A172 (cell line): ENCODE measurements around the gene MAP4K2. TPM values are rescaled to one million over a fixed set of nuclear protein-coding genes. Genes with fewer than 3 reads are reported as not detected.

Source experiments
- DNase-seq: peaks from one replicate; pipeline ENCODE4 v3.0.0-alpha.2; 2015; ENCODE audit warnings: low spot score
- total RNA-seq: library from RNA; depleted of rRNA; stranded (reverse); fragments of >200 nt; shearing (Covaris generic); gene quantifications from 2 replicates; pipeline ENCODE4 v1.2.3, GENCODE V29; 2014

Gene MAP4K2
- total RNA-seq, 1 experiment from 2014 or later = 40.5 TPM

GRCh38 chr11:64767344-64768299 is 35.4 kb downstream of the MAP4K2 start:
- peak; percentile 54 for DNase-seq

GRCh38 chr11:64766881-64767280 is 36.1 kb downstream of the MAP4K2 start:
- DNase-seq = no peak

- DNase-seq = no peak
Observed at GRCh38 chr11:64765851-64766665, 37.0 kb downstream of the MAP4K2 start.

- no peak for DNase-seq
Observed at GRCh38 chr11:64765291-64765850, 37.6 kb downstream of the MAP4K2 start.

- DNase-seq = no peak
Observed at GRCh38 chr11:64764753-64765152, 38.3 kb downstream of the MAP4K2 start.

- no peak for DNase-seq
Observed at GRCh38 chr11:64764040-64764611, 38.9 kb downstream of the MAP4K2 start.

- no peak for DNase-seq
Observed at GRCh38 chr11:64763526-64764039, 39.4 kb downstream of the MAP4K2 start.

- DNase-seq = peak; percentile 72
Observed at GRCh38 chr11:64762674-64763525, 40.1 kb downstream of the MAP4K2 start.

GRCh38 chr11:64762277-64762673 is 40.7 kb downstream of the MAP4K2 start:
- DNase-seq = no peak

- DNase-seq = no peak
Observed at GRCh38 chr11:64760759-64761420, 42.1 kb downstream of the MAP4K2 start.

GRCh38 chr11:64759722-64760719 is 43.0 kb downstream of the MAP4K2 start, which contains the start of gene PYGM:
TSS of gene PYGM (minus strand) at chr11:64759974. CDS start at chr11:64759898, 76 bp downstream.
- no peak for DNase-seq

- DNase-seq = no peak
Observed at GRCh38 chr11:64759131-64759721, 43.8 kb downstream of the MAP4K2 start.

GRCh38 chr11:64758330-64759079 is 44.5 kb downstream of the MAP4K2 start:
- no peak for DNase-seq

- no peak for DNase-seq
Observed at GRCh38 chr11:64757549-64758329, 45.3 kb downstream of the MAP4K2 start.

- no peak for DNase-seq
Observed at GRCh38 chr11:64755681-64756361, 47.2 kb downstream of the MAP4K2 start.
